A549 (cell line): Measurements from ENCODE around the gene KCNJ6. TPM values are rescaled to one million over a fixed set of nuclear protein-coding genes. Genes with fewer than 3 reads are reported as not detected.

Experiments used
- ATAC-seq, 2 experiments: fragments of 200-7000 bp in 1 of 2; fragments of >200 bp in 1 of 2; cut with Nextera tagmentation in 1 of 2; cut with Tn5 transposase in 1 of 2; 3 replicates each; pipeline versions ENCODE4 v1.8.0 to v1.9.1; 2018 to 2020; ENCODE audit warnings: mild to moderate bottlenecking in 1 of 2, moderate library complexity in 1 of 2
- CTCF ChIA-PET: fragments of 300-600 bp; sonication (Branson Sonifier 250); formaldehyde crosslinking; extraction: SDS; loops from one replicate; lab custom pipeline; 2021; ENCODE audit warnings: antibody characterized with exemption, inconsistent platforms; lab: Yijun Ruan, JAX
- POLR2A ChIA-PET: fragments of 350-600 bp; formaldehyde crosslinking; extraction: SDS; loops from one replicate; lab custom pipeline; 2021; ENCODE audit warnings: antibody characterized with exemption, inconsistent platforms; lab: Yijun Ruan, JAX
- DNase-seq, 2 experiments: peaks; one replicate each; pipeline versions ENCODE4 v3.0.0 to v3.0.0-alpha.2; 2011 to 2016; ENCODE audit warnings: low read depth in 1 of 2, low spot score in 1 of 2
- FAIRE-seq: peaks from 2 replicates; lab custom pipeline; 2011; peaks lifted over from hg19 to GRCh38; lab: Jason Lieb, UNC
- H3K27ac ChIP-seq, 2 experiments: fragments of >200 bp; sonication (Bioruptor Twin); formaldehyde crosslinking; 3 replicates each; pipeline ENCODE4 v1.5.1; 2016 to 2017
- H3K4me1 ChIP-seq: fragments of >200 bp; sonication (Bioruptor Twin); formaldehyde crosslinking; 3 replicates; pipeline ENCODE4 v1.6.1; 2016
- H3K4me2 ChIP-seq: fragments of >200 bp; sonication (Bioruptor Twin); formaldehyde crosslinking; 3 replicates; pipeline ENCODE4 v1.6.1; 2016
- H3K4me3 ChIP-seq: fragments of >200 bp; sonication (Bioruptor Twin); formaldehyde crosslinking; 3 replicates; pipeline ENCODE4 v1.5.1; 2016
- H3K9me3 ChIP-seq: fragments of >200 bp; sonication (Bioruptor Twin); formaldehyde crosslinking; 3 replicates; pipeline ENCODE4 v1.6.1; 2016
- BCL3 ChIP-seq: fragments of >200 bp; sonication (Bioruptor Twin); formaldehyde crosslinking; IDR thresholded peaks from 3 replicates; pipeline ENCODE4 v1.6.1; 2016
- BHLHE40 ChIP-seq: IDR thresholded peaks from 2 replicates; pipeline ENCODE4 v1.6.1; 2012; ENCODE audit warnings: low read depth, low read length, inconsistent platforms
- CBX2 ChIP-seq: fragments of 200-600 bp; sonication (generic); IDR thresholded peaks from 2 replicates; pipeline ENCODE4 v1.6.1; 2016; ENCODE audit warnings: low read depth, mild to moderate bottlenecking, borderline replicate concordance
- EHF ChIP-seq: fragments of 250-450 bp; sonication (Bioruptor Pico); IDR thresholded peaks from 2 replicates; pipeline ENCODE4 v1.5.0; 2020; ENCODE audit warnings: mild to moderate bottlenecking
- EHMT2 ChIP-seq: fragments of 200-600 bp; sonication (generic); IDR thresholded peaks from 2 replicates; pipeline ENCODE4 v1.6.1; 2016; ENCODE audit warnings: antibody characterized with exemption, low read depth, mild to moderate bottlenecking, moderate library complexity
- ESRRA ChIP-seq: fragments of 150-350 bp; IDR thresholded peaks from 2 replicates; pipeline ENCODE4 v1.6.1; 2014; ENCODE audit warnings: mild to moderate bottlenecking, low read length, borderline replicate concordance
- FOSL2 ChIP-seq, 2 experiments: fragments of 450-650 bp in 1 of 2; fragments of >200 bp in 1 of 2; sonication (Bioruptor Twin) in 1 of 2; formaldehyde crosslinking; IDR thresholded peaks; 2 replicates each; pipeline versions ENCODE4 v1.5.0 to v1.6.1; 2016 to 2020; ENCODE audit warnings: mild to moderate bottlenecking in 1 of 2, moderate library complexity in 1 of 2
- HDAC2 ChIP-seq: fragments of 200-600 bp; sonication (generic); IDR thresholded peaks from 2 replicates; pipeline ENCODE4 v1.6.1; 2016
- HOXA7 ChIP-seq: fragments of 250-450 bp; sonication (Bioruptor Pico); IDR thresholded peaks from 2 replicates; pipeline ENCODE4 v1.5.0; 2020; ENCODE audit warnings: mild to moderate bottlenecking, moderate library complexity
- HOXB13 ChIP-seq: fragments of 250-450 bp; sonication (Bioruptor Pico); IDR thresholded peaks from 2 replicates; pipeline ENCODE4 v1.5.0; 2020; ENCODE audit warnings: low read depth, mild to moderate bottlenecking, moderate library complexity
- HOXB5 ChIP-seq: fragments of 250-450 bp; sonication (Bioruptor Pico); IDR thresholded peaks from 2 replicates; pipeline ENCODE4 v1.5.0; 2020; ENCODE audit warnings: mild to moderate bottlenecking, moderate library complexity
- JUNB ChIP-seq: fragments of >200 bp; sonication (Bioruptor Twin); formaldehyde crosslinking; IDR thresholded peaks from 2 replicates; pipeline ENCODE4 v1.6.1; 2016
- MAX ChIP-seq: IDR thresholded peaks from 2 replicates; pipeline ENCODE4 v1.6.1; 2012
- NFE2L2 ChIP-seq: fragments of 150-350 bp; conservative IDR thresholded peaks from 2 replicates; pipeline ENCODE4 v1.6.1; 2014; ENCODE audit warnings: low read length
- PBX3 ChIP-seq: IDR thresholded peaks from 2 replicates; pipeline ENCODE4 v1.6.1; 2012
- PHF8 ChIP-seq: fragments of 200-600 bp; sonication (generic); IDR thresholded peaks from 2 replicates; pipeline ENCODE4 v1.6.1; 2016; ENCODE audit warnings: low read depth, mild to moderate bottlenecking, antibody characterized with exemption, moderate library complexity, borderline replicate concordance
- RFX5 ChIP-seq: fragments of 450-650 bp; IDR thresholded peaks from 2 replicates; pipeline ENCODE4 v1.7.1; 2014; ENCODE audit warnings: antibody characterized with exemption, mild to moderate bottlenecking, moderate library complexity
- TP53 ChIP-seq: fragments of 250-450 bp; sonication (Bioruptor Pico); IDR thresholded peaks from 2 replicates; pipeline ENCODE4 v1.5.0; 2021; ENCODE audit warnings: mild to moderate bottlenecking, moderate library complexity
- USF2 ChIP-seq: fragments of 450-650 bp; IDR thresholded peaks from 2 replicates; pipeline ENCODE4 v1.6.1; 2014; ENCODE audit warnings: antibody characterized with exemption
- ZC3H11A ChIP-seq: fragments of 450-650 bp; IDR thresholded peaks from 2 replicates; pipeline ENCODE4 v1.6.1; 2014; ENCODE audit warnings: antibody characterized with exemption, mild to moderate bottlenecking
- WGBS: methylation state at CpG from one replicate; pipeline ENCODE4 v1.1.6; 2017; ENCODE audit errors: missing lambda C conversion rate; 5-methylcytosine and 5-hydroxymethylcytosine counted together
- polyA plus RNA-seq, 4 experiments: library from polyadenylated mRNA; depleted of rRNA in 3 of 4; stranded (reverse); fragments of >200 nt; fragmentation: RNase III in 1 of 4; extraction: RNeasy Plus Mini Kit Qiagen cat#74134 plus additional on column Dnase treatment in 1 of 4; gene quantifications; 2 replicates in 3 of 4; 3 replicates in 1 of 4; pipeline ENCODE4 v1.2.3, GENCODE V29; 2011 to 2017

Gene KCNJ6
- polyA plus RNA-seq, 2 of the 4 experiments (the other 2 are of a cell fraction), result 0.68 to 1.4 TPM

- H3K4me2 ChIP-seq, result no peak overlapping the region
- WGBS, result 25% methylated on average over 3 of the region's 3 CpGs
- ChIA-PET POLR2A (no interaction called here), CTCF (interaction anchor here (0.6 kb wide), 1 partner anchor 537 kb away, joined by 3 read pairs; no protein-coding TSS in a partner anchor)
- TF ChIP-seq HOXB5 (CRISPR knock-in tag) (no peak), EHMT2 (no peak), BCL3 (no peak), PHF8 (no peak), FOSL2 (IDR thresholded peaks at IDR 0.05) (no peak), FOSL2 (CRISPR knock-in tag; IDR thresholded peaks at IDR 0.05) (no peak), PBX3 (no peak), ZC3H11A (no peak), HOXA7 (CRISPR knock-in tag) (no peak), TP53 (CRISPR knock-in tag) (no peak), MAX (no peak), BHLHE40 (no peak)
- TF ChIP-seq, all 56 proteins: peak for 0
- Histone ChIP-seq H3K4me1 (no peaks in the 10 kb centered on the region), H3K27ac (no peak overlapping the region), H3K4me3 (no peak overlapping the region), H3K9me3 (no peaks in the 10 kb centered on the region)
- FAIRE-seq (no peak), DNase-seq (no peak), ATAC-seq (no peak)
Measured at GRCh38 chr21:37799211-37800056, 116.8 kb downstream of the KCNJ6 start.

GRCh38 chr21:37797403-37797802, 118.9 kb downstream of the KCNJ6 start:
- WGBS, result 41% methylated on average over 4 of the region's 4 CpGs
- POLR2A ChIA-PET, result no interaction called here
- no peak overlapping the region for H3K4me2 ChIP-seq
- ATAC-seq, result no peak
- DNase-seq, result no peak
- no peak for FAIRE-seq
- H3K4me1 ChIP-seq, result no peaks in the 10 kb centered on the region
- TF ChIP-seq TP53 (CRISPR knock-in tag) (no peak), HOXB13 (CRISPR knock-in tag) (no peak), CBX2 (no peak), USF2 (no peak), RFX5 (no peak), HDAC2 (no peak), NFE2L2 (no peak), BHLHE40 (no peak), ESRRA (no peak), JUNB (no peak), EHF (no peak), HOXA7 (CRISPR knock-in tag) (no peak)
- no peaks in the 10 kb centered on the region for H3K9me3 ChIP-seq
- H3K27ac ChIP-seq, result no peak overlapping the region
- CTCF ChIA-PET, result no interaction called here
- H3K4me3 ChIP-seq, result no peak overlapping the region
